HG02642 (cell line): ENCODE results near the gene CDH23.

Experiments used
- ATAC-seq: cut with Tn5 transposase; IDR thresholded peaks from one replicate; pipeline ENCODE4 v1.9.1; 2021; ENCODE audit warnings: mild to moderate bottlenecking; ENCODE audit not compliant: unreplicated experiment, poor library complexity

The CDH23 gene

GRCh38 chr10:71547876-71548846, 151.4 kb downstream of the CDH23 start:
- no peak for ATAC-seq

GRCh38 chr10:71549766-71550533, 153.2 kb downstream of the CDH23 start:
- no peak for ATAC-seq

DNA sequence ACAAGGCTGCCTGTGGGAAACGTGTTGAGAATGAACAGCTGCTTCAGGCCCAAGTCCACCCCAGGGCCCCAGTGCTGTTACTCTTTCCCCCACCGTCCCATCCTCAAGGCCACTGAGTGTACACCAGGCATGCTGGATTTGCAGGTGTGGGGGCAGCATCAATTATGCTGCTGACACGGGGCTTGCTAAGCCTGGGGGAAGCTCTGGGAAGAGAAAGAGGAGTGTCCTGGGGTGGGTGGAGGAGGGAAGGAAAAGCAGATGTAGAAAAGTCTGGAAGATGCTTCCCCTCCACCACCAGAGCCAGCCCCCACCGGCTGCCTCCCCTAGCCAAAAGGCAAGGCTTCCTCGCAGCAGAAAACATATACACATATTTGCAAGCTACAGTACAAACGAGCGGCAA, 153.9 kb downstream of the CDH23 start:
- ATAC-seq: no peak

DNA sequence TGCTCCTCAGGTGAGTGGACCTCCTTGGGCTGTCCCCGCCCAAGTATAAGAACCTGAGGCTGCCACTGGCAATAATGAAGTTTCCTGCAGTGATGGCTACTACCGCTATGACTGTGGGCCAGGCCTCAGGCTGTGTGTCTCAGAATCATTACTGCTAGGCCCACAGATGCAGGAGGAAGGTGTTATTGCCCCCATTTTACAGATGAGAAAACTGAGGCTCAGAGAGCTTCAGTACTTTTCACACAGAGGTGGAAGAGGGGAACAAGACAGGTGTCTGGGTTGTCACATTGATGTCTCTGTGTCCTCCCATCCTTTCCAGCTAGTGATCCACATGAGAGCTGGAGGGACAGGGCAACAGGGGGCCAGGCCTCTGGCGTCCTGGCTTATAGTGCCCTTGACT, 155.2 kb downstream of the CDH23 start:
- ATAC-seq: no peak

- no peak for ATAC-seq
Observed at GRCh38 chr10:71553432-71553831, 156.7 kb downstream of the CDH23 start.

DNA sequence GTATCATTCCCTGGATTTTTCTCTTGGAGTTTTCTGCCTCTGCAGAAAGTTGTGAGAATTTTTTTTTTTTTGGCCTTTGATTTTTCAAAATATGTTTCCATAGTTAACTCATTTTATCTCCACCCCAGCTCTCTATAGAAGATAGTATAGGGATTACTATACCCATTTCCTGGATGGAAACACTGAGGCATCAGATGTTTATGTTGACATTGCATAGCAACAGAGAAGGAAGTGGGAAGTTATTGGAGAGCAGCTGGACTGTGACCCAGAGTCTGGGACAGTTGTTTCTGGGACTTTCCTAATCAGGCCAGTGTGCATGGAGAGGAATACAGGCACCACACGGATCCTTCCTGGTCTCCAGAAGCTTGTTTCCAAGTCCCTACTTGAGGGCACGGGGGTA, 158.0 kb downstream of the CDH23 start:
- ATAC-seq: no peak

- ATAC-seq: no peak
Observed at GRCh38 chr10:71555087-71555723, 158.5 kb downstream of the CDH23 start.

DNA sequence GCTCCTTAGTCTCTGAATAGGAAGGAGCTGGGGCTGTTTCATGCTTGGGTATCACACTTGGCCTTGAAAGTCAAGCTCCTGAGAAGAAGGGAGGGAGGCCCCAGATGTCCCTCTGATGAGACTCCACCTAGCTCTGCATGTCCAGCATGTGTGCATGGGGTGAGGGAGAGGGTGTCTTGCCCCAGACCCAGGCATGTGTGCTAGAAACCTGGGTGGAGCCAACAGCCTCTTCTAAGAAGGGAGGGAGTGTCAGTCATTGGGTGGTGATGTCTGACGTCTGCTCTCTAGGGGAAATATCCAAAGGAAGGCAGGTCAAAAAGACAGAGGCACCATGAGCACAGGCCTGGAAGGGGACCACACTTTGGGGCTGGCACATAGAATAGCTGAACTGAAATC, 159.0 kb downstream of the CDH23 start:
- no peak for ATAC-seq

DNA sequence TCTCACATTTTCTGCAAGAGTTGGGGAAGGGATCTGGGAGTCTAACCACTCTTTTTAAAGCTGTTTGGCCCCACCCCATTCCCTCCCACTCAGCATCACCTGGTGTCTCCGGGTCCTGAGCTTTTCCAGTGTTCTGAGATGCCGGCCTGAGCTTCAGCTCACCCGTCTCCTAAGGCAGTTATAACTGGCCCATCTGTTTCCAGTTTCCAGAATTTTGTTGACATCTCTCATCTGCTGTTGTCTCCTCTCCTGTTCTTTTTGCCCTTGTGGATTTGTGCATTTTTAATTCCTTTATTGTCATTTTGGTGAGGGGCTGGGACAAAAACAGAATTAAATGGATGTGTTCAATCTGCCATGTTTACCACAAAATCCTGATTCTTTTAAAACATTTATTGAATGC, 162.3 kb downstream of the CDH23 start:
- ATAC-seq: no peak

- no peak for ATAC-seq
Observed at GRCh38 chr10:71561003-71561574, 164.4 kb downstream of the CDH23 start.

DNA sequence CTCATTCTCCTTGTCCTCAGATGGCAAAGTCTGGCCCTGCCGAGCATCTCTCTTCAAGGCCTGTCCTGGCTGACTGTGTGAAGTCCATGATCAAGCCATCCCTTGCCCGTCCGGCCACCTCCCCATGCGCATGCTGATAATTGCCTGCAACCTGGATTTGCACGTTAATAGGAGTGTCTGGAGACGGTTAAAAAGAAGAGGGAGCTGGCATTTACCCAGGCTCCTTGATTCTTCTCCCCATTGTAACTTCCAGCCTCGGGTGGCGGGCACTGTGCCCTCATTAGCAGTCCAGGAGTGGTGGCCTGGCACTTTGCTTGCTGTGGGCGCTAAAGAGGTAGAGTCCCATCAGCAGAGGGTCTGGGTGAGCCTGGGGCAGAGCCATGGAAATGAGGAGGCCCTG, 165.5 kb downstream of the CDH23 start:
- ATAC-seq: no peak

- ATAC-seq: no peak
Observed at GRCh38 chr10:71562904-71563303, 166.2 kb downstream of the CDH23 start.

- ATAC-seq: no peak
Observed at GRCh38 chr10:71564194-71564820, 167.6 kb downstream of the CDH23 start.

- no peak for ATAC-seq
Observed at GRCh38 chr10:71565284-71566000, 168.7 kb downstream of the CDH23 start.

- ATAC-seq: no peak
Observed at GRCh38 chr10:71567006-71567405, 170.3 kb downstream of the CDH23 start.

GRCh38 chr10:71568896-71569492, 172.3 kb downstream of the CDH23 start:
- ATAC-seq: no peak

GRCh38 chr10:71569775-71570588, 173.3 kb downstream of the CDH23 start:
- ATAC-seq: no peak

DNA sequence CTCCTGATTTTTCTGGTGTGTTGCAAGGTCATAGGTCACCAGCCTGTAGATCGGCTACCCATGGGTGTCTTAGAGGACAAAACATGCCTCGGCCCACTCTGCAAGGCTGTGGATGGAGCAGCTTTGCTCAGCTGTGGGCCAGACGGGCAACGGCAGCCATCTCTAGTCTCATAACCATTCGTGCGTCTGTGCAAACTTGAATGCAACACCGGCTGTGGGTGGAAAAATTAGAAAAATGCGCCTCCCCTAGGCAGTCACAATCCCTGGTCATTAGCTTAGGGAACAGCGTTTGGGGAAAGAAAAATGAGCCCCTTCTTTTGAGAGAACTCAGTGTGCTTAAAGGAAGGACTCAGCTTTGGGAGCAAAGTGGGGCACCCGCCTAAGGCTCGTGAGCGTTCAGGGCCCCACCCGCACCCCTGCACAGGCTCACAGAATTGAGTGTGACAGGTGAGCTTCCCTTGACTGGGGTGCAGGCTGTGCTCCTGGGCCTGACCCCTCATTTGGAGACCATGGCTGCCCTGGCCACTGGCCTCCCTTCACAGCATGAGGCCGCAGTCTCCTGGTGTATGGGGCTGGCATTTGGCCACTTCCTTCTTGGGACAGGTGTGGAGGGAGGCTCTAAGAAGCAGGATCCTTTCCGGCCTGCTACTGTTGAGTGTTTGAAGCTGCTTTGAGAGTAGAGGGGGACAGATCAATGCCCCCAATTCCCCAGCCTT, 174.9 kb downstream of the CDH23 start:
- no peak for ATAC-seq
